ENCODE measurements around the gene ADAM12. TPM values are rescaled to one million over a fixed set of nuclear protein-coding genes. Genes with fewer than 3 reads are reported as not detected.
"Not testable (repeated sequence)": the region's sequence is repeated elsewhere in the genome, so short reads cannot be mapped to it uniquely, and the experiment has no call there.

The ADAM12 gene
- polyA plus RNA-seq, 3 donors = 25.6 to 27.1 (median 26.1) TPM

GRCh38 chr10:126375926-126376554 lies 12.2 kb downstream of the ADAM12 start:
- DNase-seq (ENCODE audit: low read depth in 3 of 3, low spot score in 2 of 3) = no peak

- DNase-seq (ENCODE audit: low read depth in 3 of 3, low spot score in 2 of 3) = no peak
Measured at GRCh38 chr10:126375299-126375698, 13.0 kb downstream of the ADAM12 start.

- no peak for DNase-seq (ENCODE audit: low read depth in 3 of 3, low spot score in 2 of 3)
Measured at GRCh38 chr10:126374435-126374834, 13.8 kb downstream of the ADAM12 start.

GRCh38 chr10:126373972-126374371 lies 14.3 kb downstream of the ADAM12 start:
- DNase-seq (ENCODE audit: low read depth in 3 of 3, low spot score in 2 of 3) = no peak

GRCh38 chr10:126373147-126373546 lies 15.1 kb downstream of the ADAM12 start:
- DNase-seq (ENCODE audit: low read depth in 3 of 3, low spot score in 2 of 3) = no peak

- no peak for DNase-seq (ENCODE audit: low read depth in 3 of 3, low spot score in 2 of 3)
Measured at GRCh38 chr10:126372396-126372795, 15.9 kb downstream of the ADAM12 start.

GRCh38 chr10:126369125-126369710 lies 19.1 kb downstream of the ADAM12 start:
- DNase-seq (ENCODE audit: low read depth in 3 of 3, low spot score in 2 of 3) = no peak

- DNase-seq (ENCODE audit: low read depth in 3 of 3, low spot score in 2 of 3) = no peak
Measured at GRCh38 chr10:126357169-126357568, 31.1 kb downstream of the ADAM12 start.

GRCh38 chr10:126353666-126354065 lies 34.6 kb downstream of the ADAM12 start:
- no peak for DNase-seq (ENCODE audit: low read depth in 3 of 3, low spot score in 2 of 3)

- DNase-seq (ENCODE audit: low read depth in 3 of 3, low spot score in 2 of 3) = no peak
Measured at GRCh38 chr10:126352453-126352852, 35.8 kb downstream of the ADAM12 start.

GRCh38 chr10:126351021-126351420 lies 37.3 kb downstream of the ADAM12 start:
- DNase-seq (ENCODE audit: low read depth in 3 of 3, low spot score in 2 of 3) = no peak

- peak in 2 of 3 donors; percentile 29 to 38 for DNase-seq (ENCODE audit: low read depth in 3 of 3, low spot score in 2 of 3)
Measured at GRCh38 chr10:126350216-126350992, 37.9 kb downstream of the ADAM12 start.

- DNase-seq (ENCODE audit: low read depth in 3 of 3, low spot score in 2 of 3) = no peak
Measured at GRCh38 chr10:126349676-126350075, 38.6 kb downstream of the ADAM12 start.

GRCh38 chr10:126349101-126349500 lies 39.2 kb downstream of the ADAM12 start:
- DNase-seq (ENCODE audit: low read depth in 3 of 3, low spot score in 2 of 3) = no peak

- DNase-seq (ENCODE audit: low read depth in 3 of 3, low spot score in 2 of 3) = not testable (repeated sequence)
Measured at GRCh38 chr10:126343496-126343895, 44.8 kb downstream of the ADAM12 start.

- no peak for DNase-seq (ENCODE audit: low read depth in 3 of 3, low spot score in 2 of 3)
Measured at GRCh38 chr10:126342680-126343079, 45.6 kb downstream of the ADAM12 start.

GRCh38 chr10:126341491-126341890 lies 46.8 kb downstream of the ADAM12 start:
- no peak for DNase-seq (ENCODE audit: low read depth in 3 of 3, low spot score in 2 of 3)

GRCh38 chr10:126337251-126337810 lies 50.9 kb downstream of the ADAM12 start:
- no peak for DNase-seq (ENCODE audit: low read depth in 3 of 3, low spot score in 2 of 3)

GRCh38 chr10:126336801-126337200 lies 51.5 kb downstream of the ADAM12 start:
- DNase-seq (ENCODE audit: low read depth in 3 of 3, low spot score in 2 of 3) = no peak

GRCh38 chr10:126334272-126334671 lies 54.0 kb downstream of the ADAM12 start:
- DNase-seq (ENCODE audit: low read depth in 3 of 3, low spot score in 2 of 3) = no peak

- no peak for DNase-seq (ENCODE audit: low read depth in 3 of 3, low spot score in 2 of 3)
Measured at GRCh38 chr10:126332576-126332975, 55.7 kb downstream of the ADAM12 start.

- no peak for DNase-seq (ENCODE audit: low read depth in 3 of 3, low spot score in 2 of 3)
Measured at GRCh38 chr10:126331101-126331500, 57.2 kb downstream of the ADAM12 start.
